Natural killer cell (primary cell): ENCODE results near the gene ITSN2. TPM values are rescaled to one million over a fixed set of nuclear protein-coding genes. Genes with fewer than 3 reads are reported as not detected.
A peak's percentile ranks its signal among the peaks of the same experiment; 100 is the strongest.

ENCODE experiments used
- ATAC-seq, 3 donors: fragments of 150-1000 bp in 2 of 3; fragments of 200-7000 bp in 1 of 3; cut with Tn5 transposase; 1 replicate in 1 of 3; 2 replicates in 2 of 3; pipeline ENCODE4 v1.10.0; 2021; ENCODE audit warnings: mild to moderate bottlenecking in 2 of 3, moderate library complexity in 2 of 3
- DNase-seq, 2 donors: peaks; one replicate each; pipeline versions ENCODE4 v3.0.0 to v3.0.0-alpha.2; 2013 to 2021; ENCODE audit warnings: mixed read lengths in 1 of 2
- H3K27ac ChIP-seq: one replicate; pipeline ENCODE4 v1.5.1; 2013; ENCODE audit warnings: mild to moderate bottlenecking, low read length
- H3K27me3 ChIP-seq: one replicate; pipeline ENCODE4 v1.6.1; 2013; ENCODE audit warnings: low read length; ENCODE audit not compliant: control insufficient read depth, insufficient read depth
- H3K36me3 ChIP-seq: one replicate; pipeline ENCODE4 v1.6.1; 2013; ENCODE audit warnings: low read length; ENCODE audit not compliant: control insufficient read depth, insufficient read depth
- H3K4me1 ChIP-seq: one replicate; pipeline ENCODE4 v1.6.1; 2013; ENCODE audit warnings: low read length; ENCODE audit not compliant: control insufficient read depth, insufficient read depth
- H3K4me3 ChIP-seq: one replicate; pipeline ENCODE4 v1.5.1; 2013; ENCODE audit warnings: low read length
- H3K9me3 ChIP-seq: one replicate; pipeline ENCODE4 v1.6.1; 2013; ENCODE audit warnings: low read length; ENCODE audit not compliant: control insufficient read depth, insufficient read depth
- H3K27ac Mint-ChIP-seq, 2 donors: one replicate each; pipeline ENCODE4 v1.8.0; 2022; ENCODE audit warnings: mild to moderate bottlenecking in 2 of 2, mixed read lengths in 2 of 2, moderate library complexity in 1 of 2
- H3K27me3 Mint-ChIP-seq, 2 donors: one replicate each; pipeline ENCODE4 v1.8.0; 2022; ENCODE audit warnings: low read depth in 2 of 2, mixed read lengths in 2 of 2
- H3K36me3 Mint-ChIP-seq: one replicate; pipeline ENCODE4 v1.8.0; 2022; ENCODE audit warnings: mixed read lengths
- H3K4me1 Mint-ChIP-seq, 2 donors: one replicate each; pipeline ENCODE4 v1.8.0; 2022; ENCODE audit warnings: mixed read lengths in 2 of 2
- H3K4me3 Mint-ChIP-seq: one replicate; pipeline ENCODE4 v1.8.0; 2022; ENCODE audit warnings: mild to moderate bottlenecking, moderate library complexity, mixed read lengths
- H3K9me3 Mint-ChIP-seq, 2 donors: one replicate each; pipeline ENCODE4 v1.8.0; 2022; ENCODE audit warnings: mixed read lengths in 2 of 2
- WGBS: methylation state at CpG from one replicate; pipeline ENCODE4 v1.1.7; 2013; ENCODE audit warnings: missing lambda C conversion rate; ENCODE audit not compliant: insufficient coverage; 5-methylcytosine and 5-hydroxymethylcytosine counted together
- intact Hi-C: fragments of 100-400 bp; cut with micrococcal nuclease; formaldehyde crosslinking; loops from one replicate; pipeline ENCODE4 v1.14.2; 2022
- total RNA-seq, 4 donors: library from RNA; stranded (reverse); fragments of 120-200 nt in 1 of 4; gene quantifications; one replicate each; pipeline versions ENCODE4 v1.2.3 to v1.2.4, GENCODE V29; 2013 to 2022
- TF ChIP-seq, protein P1 (sequence below): fragments of 200-600 bp; IDR thresholded peaks from one replicate; pipeline ENCODE4 v1.8.0; 2022; ENCODE audit warnings: antibody characterized with exemption

ITSN2 gene
- total RNA-seq, 3 donors from 2014 or later (not counting 1 experiment from before 2014, with no cell fraction given), result 101 to 118 (median 115) TPM

- TF ChIP-seq, protein P1, sequence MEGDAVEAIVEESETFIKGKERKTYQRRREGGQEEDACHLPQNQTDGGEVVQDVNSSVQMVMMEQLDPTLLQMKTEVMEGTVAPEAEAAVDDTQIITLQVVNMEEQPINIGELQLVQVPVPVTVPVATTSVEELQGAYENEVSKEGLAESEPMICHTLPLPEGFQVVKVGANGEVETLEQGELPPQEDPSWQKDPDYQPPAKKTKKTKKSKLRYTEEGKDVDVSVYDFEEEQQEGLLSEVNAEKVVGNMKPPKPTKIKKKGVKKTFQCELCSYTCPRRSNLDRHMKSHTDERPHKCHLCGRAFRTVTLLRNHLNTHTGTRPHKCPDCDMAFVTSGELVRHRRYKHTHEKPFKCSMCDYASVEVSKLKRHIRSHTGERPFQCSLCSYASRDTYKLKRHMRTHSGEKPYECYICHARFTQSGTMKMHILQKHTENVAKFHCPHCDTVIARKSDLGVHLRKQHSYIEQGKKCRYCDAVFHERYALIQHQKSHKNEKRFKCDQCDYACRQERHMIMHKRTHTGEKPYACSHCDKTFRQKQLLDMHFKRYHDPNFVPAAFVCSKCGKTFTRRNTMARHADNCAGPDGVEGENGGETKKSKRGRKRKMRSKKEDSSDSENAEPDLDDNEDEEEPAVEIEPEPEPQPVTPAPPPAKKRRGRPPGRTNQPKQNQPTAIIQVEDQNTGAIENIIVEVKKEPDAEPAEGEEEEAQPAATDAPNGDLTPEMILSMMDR, result no peak
- Histone ChIP-seq H3K9me3 (no peaks in the 10 kb centered on the region), H3K4me3 (no peak overlapping the region), H3K36me3 (peaks cover 83% of the 10 kb centered on the region), H3K27me3 (no peaks in the 10 kb centered on the region), H3K4me1 (no peaks in the 10 kb centered on the region), H3K27ac (no peak overlapping the region)
- no peak for ATAC-seq
- no peak overlapping the region for H3K27ac Mint-ChIP-seq
- 97% methylated on average over 2 of the region's 3 CpGs for WGBS
- H3K27me3 Mint-ChIP-seq, result no peaks in the 10 kb centered on the region
- DNase-seq, result no peak
- H3K4me3 Mint-ChIP-seq, result no peak overlapping the region
- H3K36me3 Mint-ChIP-seq, result peaks cover 17% of the 10 kb centered on the region
- no peaks in the 10 kb centered on the region for H3K4me1 Mint-ChIP-seq
- intact Hi-C loops, result no loop called here
- no peaks in the 10 kb centered on the region for H3K9me3 Mint-ChIP-seq
Observed at GRCh38 chr2:24304631-24305030, 55.7 kb downstream of the ITSN2 start.

- intact Hi-C loops, result no loop called here
- DNase-seq, result no peak
- no peak overlapping the region for H3K27ac ChIP-seq
- no peaks in the 10 kb centered on the region for H3K4me1 Mint-ChIP-seq
- no peaks in the 10 kb centered on the region for H3K27me3 Mint-ChIP-seq
- H3K36me3 ChIP-seq, result peaks cover 85% of the 10 kb centered on the region
- 92% methylated on average over 4 of the region's 4 CpGs for WGBS
- no peaks in the 10 kb centered on the region for H3K9me3 Mint-ChIP-seq
- H3K4me1 ChIP-seq, result no peaks in the 10 kb centered on the region
- no peaks in the 10 kb centered on the region for H3K27me3 ChIP-seq
- no peak overlapping the region for H3K4me3 Mint-ChIP-seq
- no peak overlapping the region for H3K4me3 ChIP-seq
- no peak for ATAC-seq
- TF ChIP-seq, protein P1, result no peak
- no peak overlapping the region for H3K27ac Mint-ChIP-seq
- peaks cover 17% of the 10 kb centered on the region for H3K36me3 Mint-ChIP-seq
- no peaks in the 10 kb centered on the region for H3K9me3 ChIP-seq
Observed at GRCh38 chr2:24304098-24304497, 56.2 kb downstream of the ITSN2 start.

DNA sequence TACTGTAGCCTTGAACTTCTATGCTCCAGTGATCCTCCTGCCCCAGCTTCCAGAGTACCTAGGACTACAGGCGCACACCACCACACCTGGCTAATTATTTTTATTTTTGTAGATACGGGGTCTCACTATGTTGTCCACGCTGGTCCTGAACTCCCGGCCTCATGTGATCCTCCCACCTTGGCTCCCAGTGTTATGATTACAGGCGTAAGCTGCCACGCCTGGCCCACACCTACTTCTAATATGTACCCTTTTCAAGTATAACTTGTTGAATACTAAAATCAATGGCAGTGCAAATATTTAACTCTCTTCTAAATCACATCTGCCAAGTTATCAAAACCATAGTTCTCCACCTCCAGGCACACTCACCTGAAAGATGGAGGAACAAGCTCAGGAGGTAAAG, 58.7 kb downstream of the ITSN2 start:
- H3K27ac Mint-ChIP-seq, result peak overlapping the region in 1 of 2 donors; percentile 35
- ATAC-seq (no peak), DNase-seq (no peak)
- peaks cover 86% of the 10 kb centered on the region for H3K36me3 ChIP-seq
- H3K4me3 Mint-ChIP-seq, result no peak overlapping the region
- H3K36me3 Mint-ChIP-seq, result peaks cover 6% of the 10 kb centered on the region
- no peaks in the 10 kb centered on the region for H3K27me3 Mint-ChIP-seq
- intact Hi-C loops, result no loop called here
- H3K9me3 Mint-ChIP-seq, result no peaks in the 10 kb centered on the region
- H3K9me3 ChIP-seq, result no peaks in the 10 kb centered on the region
- no peaks in the 10 kb centered on the region for H3K27me3 ChIP-seq
- TF ChIP-seq, protein P1, result no peak
- WGBS, result 98% methylated on average over 6 of the region's 6 CpGs
- H3K4me1 Mint-ChIP-seq, result no peaks in the 10 kb centered on the region
- H3K4me1 ChIP-seq, result no peaks in the 10 kb centered on the region
- H3K4me3 ChIP-seq, result no peak overlapping the region
- H3K27ac ChIP-seq, result no peak overlapping the region

DNA sequence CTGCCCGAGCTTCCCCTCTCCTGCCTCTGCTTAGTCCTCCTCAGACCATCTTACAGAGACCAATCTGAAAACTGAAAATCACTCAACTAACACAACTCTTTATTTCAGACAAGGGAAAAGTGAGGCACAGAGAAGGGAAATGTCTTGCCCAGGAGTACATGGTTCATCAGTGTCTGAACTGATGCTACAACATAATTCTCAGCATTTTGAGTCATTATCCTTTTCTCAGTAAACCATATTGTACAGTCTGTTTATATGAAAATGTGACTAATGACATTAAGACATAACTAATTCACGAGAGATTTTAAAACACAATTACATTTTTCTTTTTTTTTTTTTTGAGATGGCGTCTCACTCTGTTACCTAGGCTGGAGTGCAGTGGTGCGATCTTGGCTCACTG, 62.7 kb downstream of the ITSN2 start:
- ATAC-seq (no peak), DNase-seq (no peak)
- Mint-ChIP-seq H3K4me1 (no peaks in the 10 kb centered on the region), H3K27ac (peak overlapping the region in 1 of 2 donors; percentile 38), H3K4me3 (no peak overlapping the region), H3K27me3 (no peaks in the 10 kb centered on the region), H3K9me3 (no peaks in the 10 kb centered on the region), H3K36me3 (peaks cover 13% of the 10 kb centered on the region)
- TF ChIP-seq, protein P1, result no peak
- H3K27me3 ChIP-seq, result no peaks in the 10 kb centered on the region
- intact Hi-C loops, result no loop called here
- no peak overlapping the region for H3K27ac ChIP-seq
- H3K4me3 ChIP-seq, result no peak overlapping the region
- WGBS, result 96% methylated on average over 4 of the region's 4 CpGs
- H3K36me3 ChIP-seq, result peaks cover 91% of the 10 kb centered on the region
- no peaks in the 10 kb centered on the region for H3K9me3 ChIP-seq
- no peaks in the 10 kb centered on the region for H3K4me1 ChIP-seq
